Hepatic stellate cell (primary cell): Measurements from ENCODE around the gene RNF25.

Experiments used
- DNase-seq: peaks from one replicate; pipeline ENCODE4 v3.0.0; 2011; ENCODE audit warnings: low spot score

Gene RNF25, protein sequence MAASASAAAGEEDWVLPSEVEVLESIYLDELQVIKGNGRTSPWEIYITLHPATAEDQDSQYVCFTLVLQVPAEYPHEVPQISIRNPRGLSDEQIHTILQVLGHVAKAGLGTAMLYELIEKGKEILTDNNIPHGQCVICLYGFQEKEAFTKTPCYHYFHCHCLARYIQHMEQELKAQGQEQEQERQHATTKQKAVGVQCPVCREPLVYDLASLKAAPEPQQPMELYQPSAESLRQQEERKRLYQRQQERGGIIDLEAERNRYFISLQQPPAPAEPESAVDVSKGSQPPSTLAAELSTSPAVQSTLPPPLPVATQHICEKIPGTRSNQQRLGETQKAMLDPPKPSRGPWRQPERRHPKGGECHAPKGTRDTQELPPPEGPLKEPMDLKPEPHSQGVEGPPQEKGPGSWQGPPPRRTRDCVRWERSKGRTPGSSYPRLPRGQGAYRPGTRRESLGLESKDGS

DNA sequence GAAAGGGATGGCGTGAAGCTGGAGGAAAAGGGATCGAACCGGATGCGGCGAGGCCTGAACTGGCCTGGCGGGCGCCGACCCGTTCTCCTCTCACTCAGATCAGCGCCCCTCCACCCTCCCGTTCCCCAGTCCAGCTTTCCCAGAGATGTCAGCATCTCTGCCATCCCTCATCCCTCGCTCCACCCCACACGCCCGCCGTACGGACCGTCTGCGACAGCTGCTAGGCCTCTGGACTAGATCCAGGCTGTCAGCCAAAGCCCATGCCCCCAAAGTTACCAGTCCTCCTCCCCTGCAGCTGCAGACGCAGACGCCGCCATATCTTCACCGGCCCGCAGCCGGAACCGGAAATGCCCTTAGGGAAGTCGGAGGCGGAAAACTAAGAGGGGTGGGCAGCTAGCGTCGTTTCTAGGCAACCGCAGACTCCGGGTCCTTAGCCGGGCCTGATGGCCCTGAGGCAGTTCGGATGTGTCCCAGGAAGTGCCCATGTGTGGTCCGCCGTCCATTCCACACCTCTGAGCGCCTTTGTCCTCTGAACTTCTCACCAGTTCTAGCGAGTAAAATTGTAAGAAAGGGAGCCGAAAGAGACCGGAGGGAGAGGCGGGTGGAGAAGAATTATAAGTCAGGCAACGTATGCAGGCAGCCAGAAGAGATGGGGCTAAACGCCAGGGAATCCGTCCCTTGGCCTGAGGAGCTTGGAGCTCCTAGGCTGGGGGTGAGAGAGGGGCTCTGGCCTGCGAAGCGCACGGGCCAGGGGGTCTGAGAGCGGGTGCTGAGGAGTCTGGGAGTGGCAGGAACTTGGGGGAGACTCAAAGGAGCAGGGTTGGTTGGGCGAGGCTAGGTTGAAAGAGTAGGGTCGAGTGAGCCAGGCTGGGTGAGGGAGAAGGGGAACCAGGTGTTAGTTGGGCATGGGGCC is at the start of gene RNF25, which contains the start of gene STK36:
RNF25 (minus strand) TSS at position 349 of the 913 bp plus-strand sequence; CDS start at position 317, 32 bp downstream.
STK36 (plus strand) TSS at position 433 of the 913 bp plus-strand sequence. CDS start 744 bp downstream, outside the sequence.
- DNase-seq: peak; percentile 96

- no peak for DNase-seq
Observed at GRCh38 chr2:218721488-218721887, 49.7 kb upstream of the RNF25 start.

GRCh38 chr2:218720048-218721041 is 48.5 kb upstream of the RNF25 start:
- DNase-seq: no peak

GRCh38 chr2:218719457-218719856 is 47.7 kb upstream of the RNF25 start:
- DNase-seq: no peak

DNA sequence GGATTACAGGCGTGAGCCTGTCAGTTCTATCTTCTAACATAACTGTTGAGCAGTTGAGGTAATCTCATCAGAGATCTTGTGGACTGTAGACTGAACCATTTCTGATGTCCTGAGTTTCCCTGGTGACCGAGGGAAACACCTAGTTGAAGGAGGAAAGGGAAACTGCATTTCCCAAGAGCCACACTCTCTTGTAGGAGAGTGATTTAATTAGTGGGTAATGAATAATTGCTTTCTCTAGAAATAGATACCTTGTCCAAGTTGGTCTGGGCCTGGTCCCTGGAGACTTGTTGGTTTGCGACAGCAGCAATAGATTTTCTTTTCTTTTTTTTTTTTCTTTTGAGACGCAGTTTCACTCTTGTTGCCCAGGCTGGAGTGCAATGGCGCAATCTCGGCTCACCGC is 46.3 kb upstream of the RNF25 start:
- DNase-seq: no peak

GRCh38 chr2:218717262-218717661 is 45.5 kb upstream of the RNF25 start:
- peak; percentile 16 for DNase-seq

DNA sequence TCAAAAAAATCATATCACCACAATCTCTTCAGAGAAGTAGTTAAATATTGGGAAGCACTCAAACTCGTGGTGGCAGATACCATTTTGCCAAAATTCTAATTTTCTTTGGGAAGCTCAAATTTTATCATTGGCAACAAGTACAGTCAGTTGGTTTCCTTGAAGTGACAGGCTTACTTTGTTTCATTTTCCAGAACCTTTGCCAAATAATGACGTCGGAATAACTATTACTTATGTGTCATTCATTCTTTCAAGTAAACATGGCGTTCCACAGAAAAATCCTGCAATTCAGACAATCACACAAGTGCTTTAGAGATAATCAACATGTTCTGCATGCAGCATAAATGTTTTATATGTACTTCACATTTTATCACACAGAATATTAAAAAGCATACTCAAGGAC is 44.3 kb upstream of the RNF25 start:
- no peak for DNase-seq

GRCh38 chr2:218713922-218714321 is 42.1 kb upstream of the RNF25 start:
- no peak for DNase-seq

DNA sequence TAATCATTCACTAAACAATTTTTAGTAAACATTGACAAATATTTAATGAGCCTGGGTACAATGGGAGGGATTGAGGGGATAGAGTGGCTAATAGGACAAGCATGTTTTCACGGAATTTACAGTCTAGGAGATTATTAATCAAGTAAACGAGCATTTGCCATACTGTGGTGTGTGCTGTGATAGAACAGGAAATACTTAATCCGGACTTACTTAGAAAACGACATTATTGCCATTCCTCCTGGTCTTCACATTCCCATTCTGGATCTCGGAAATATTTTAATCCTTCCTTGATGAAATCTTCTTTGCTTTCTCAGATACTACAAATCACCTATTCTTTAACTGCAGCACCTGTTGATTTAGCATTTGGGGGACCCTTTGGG is 39.7 kb upstream of the RNF25 start:
- DNase-seq: peak; percentile 15

- DNase-seq: peak; percentile 99
Observed at GRCh38 chr2:218710687-218711549, 39.1 kb upstream of the RNF25 start, which contains the start of gene TTLL4. Gene TTLL4, plus strand, starts transcription at chr2:218710835. Its CDS starts 26,842 bp downstream, at chr2:218737677.

DNA sequence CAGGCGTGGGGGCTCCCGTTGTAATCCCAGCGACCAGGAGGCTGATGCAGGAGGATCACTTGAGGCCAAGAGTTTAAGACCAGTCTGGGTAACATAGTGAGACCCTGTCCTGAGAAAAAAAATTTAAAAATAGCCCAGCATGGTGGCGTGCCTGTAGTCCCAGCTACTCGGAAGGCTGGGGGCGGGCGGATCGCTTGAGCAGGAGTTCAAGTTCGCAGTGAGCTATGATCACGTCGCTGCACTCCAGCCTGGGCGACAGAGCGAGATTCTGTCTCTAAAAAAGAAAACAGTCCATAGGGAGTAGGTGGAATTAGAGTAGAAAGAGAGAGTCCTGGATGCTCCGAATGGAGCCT is 38.5 kb upstream of the RNF25 start:
- no peak for DNase-seq

GRCh38 chr2:218709908-218710307 is 38.1 kb upstream of the RNF25 start:
- no peak for DNase-seq

- no peak for DNase-seq
Observed at GRCh38 chr2:218708086-218708485, 36.3 kb upstream of the RNF25 start.

- no peak for DNase-seq
Observed at GRCh38 chr2:218703341-218703740, 31.5 kb upstream of the RNF25 start.

DNA sequence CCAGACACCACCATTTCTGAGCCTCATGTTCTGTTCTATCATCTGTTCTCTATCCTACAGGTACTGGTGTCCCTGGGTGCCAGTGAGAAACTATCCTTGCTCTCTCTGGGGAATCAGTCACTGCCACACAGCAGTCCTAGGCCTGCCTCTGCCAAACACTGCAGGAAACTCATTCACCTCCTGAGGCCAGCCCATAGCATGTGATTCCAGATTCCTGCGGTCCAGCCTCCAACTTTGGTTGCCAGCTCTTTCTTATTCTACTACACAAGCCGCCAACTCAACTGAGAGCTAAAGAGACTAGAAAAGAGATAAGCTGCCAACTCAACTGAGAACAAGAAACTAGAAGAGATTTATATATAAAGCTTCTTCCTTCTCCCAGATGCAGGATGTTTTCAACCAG is 30.0 kb upstream of the RNF25 start:
- no peak for DNase-seq

DNA sequence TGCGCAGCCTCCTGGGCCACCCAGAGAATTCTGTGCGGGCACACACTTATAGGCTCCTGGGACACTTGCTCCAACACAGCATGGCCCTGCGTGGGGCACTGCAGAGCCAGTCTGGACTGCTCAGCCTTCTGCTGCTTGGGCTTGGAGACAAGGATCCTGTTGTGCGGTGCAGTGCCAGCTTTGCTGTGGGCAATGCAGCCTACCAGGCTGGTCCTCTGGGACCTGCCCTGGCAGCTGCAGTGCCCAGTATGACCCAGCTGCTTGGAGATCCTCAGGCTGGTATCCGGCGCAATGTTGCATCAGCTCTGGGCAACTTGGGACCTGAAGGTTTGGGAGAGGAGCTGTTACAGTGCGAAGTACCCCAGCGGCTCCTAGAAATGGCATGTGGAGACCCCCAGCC is 27.1 kb upstream of the RNF25 start:
- DNase-seq: no peak

DNA sequence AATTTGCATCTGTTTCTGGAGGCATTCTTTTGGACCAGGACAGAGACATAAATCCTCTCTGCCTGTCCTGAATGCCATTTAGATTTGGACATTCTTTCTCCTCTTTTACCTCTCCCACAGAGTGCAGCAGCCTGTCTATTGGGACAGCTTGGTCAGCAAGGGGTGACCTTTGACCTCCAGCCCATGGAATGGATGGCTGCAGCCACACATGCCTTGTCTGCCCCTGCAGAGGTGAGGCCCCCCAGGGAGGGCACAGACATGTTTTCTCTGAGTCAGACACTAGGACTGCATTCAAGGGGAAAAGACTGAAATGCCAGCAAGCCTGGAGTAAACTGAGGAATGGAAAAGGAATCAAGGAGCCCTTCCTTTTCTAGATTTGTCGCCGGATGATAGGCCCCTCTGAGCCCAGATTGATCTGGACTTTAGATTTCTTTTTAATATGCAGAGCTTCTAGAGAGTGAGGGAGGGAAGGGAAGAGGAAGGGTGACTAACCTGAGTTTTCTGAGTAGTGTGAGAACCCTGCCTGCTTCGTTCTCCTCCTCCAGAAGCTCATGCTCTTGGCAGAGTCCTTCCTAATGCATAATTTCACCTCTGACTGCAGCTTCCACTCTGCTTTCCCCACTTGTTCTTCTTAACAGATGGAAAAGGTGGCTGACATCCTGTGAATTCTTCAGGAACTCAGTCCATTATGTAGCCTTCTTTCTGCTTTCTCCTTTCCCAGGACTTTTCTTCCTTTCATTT is 22.8 kb upstream of the RNF25 start:
- DNase-seq: no peak

DNA sequence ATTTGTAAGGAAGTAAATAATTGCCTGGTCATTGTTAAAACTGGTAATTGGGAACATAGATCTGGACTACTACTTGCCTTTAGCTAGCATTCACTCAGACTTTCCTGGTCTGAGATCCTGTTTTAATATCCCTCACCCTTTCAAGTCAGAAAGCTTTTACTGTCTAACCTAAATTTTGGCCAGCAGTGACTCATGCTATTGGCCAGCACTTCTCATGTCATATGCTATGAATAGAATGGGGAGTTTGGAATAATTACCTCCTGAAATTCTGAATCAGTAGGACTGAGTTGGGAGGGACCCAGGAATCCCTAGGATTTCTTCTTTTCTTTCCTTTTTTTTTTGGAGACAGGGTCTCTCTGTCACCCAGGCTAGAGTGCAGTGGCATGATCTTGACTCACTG is 19.4 kb upstream of the RNF25 start:
- DNase-seq: peak; percentile 50

DNA sequence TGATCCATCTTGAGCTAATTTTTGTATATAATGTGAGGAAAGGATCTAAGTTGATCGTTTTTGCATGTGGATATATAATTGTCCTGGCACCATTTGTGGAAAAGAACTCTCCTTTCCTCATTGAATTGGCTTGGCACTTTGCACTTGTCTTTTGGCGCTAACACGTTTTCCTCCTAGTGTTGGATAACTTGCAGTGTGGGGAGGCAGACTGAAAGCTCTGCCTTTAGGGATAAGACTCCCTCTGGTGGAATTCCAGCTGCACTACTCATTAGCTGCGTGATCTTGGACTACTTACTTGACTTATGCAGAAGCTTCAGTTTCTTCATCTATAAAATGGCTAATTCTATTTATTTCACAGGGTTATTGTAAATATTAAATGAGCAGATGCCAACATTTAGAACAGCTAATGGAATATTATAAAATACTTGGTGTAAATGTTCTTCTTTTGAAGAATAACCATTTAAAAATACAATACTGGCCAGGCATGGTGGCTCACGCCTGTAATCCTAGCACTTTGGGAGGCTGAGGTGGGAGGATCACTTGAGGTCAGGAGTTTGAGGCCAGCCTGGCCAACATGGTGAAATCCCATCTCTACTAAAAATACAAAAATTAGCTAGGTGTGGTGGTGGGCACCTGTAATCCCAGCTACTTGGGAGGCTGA is 15.7 kb upstream of the RNF25 start:
- peak; percentile 60 for DNase-seq
